HL-60 (cell line): ENCODE measurements around the gene BBS9.

Source experiments
- DNase-seq, 2 experiments: peaks; one replicate each; pipeline ENCODE4 v3.0.0-alpha.2; 2010 to 2020; ENCODE audit warnings: low read depth in 1 of 2, low spot score in 1 of 2
- H3K27ac ChIP-seq: fragments of 250-450 bp; sonication (Bioruptor Pico); replicated peaks from 2 replicates; pipeline ENCODE4 v1.5.1; 2020; ENCODE audit warnings: mild to moderate bottlenecking, moderate library complexity
- H3K27me3 ChIP-seq: fragments of 250-450 bp; sonication (Bioruptor Pico); 2 replicates; pipeline ENCODE4 v1.5.1; 2021; ENCODE audit warnings: mild to moderate bottlenecking, moderate library complexity; ENCODE audit not compliant: insufficient read depth, poor library complexity, severe bottlenecking
- H3K4me3 ChIP-seq: replicated peaks from 2 replicates; pipeline ENCODE4 v1.5.1; 2011; ENCODE audit warnings: mild to moderate bottlenecking, control low read depth, low read length; ENCODE audit not compliant: insufficient read depth
- CTCF ChIP-seq: IDR thresholded peaks from one replicate; pipeline ENCODE4 v1.5.1; 2011; ENCODE audit warnings: low read length, control low read depth, inconsistent platforms; ENCODE audit not compliant: insufficient read depth
- GABPA ChIP-seq: IDR thresholded peaks from 2 replicates; pipeline ENCODE4 v1.6.1; 2012; ENCODE audit warnings: low read depth
- POLR2AphosphoS5 ChIP-seq: IDR thresholded peaks from 2 replicates; pipeline ENCODE4 v1.6.1; 2012; ENCODE audit warnings: low read depth
- REST ChIP-seq: IDR thresholded peaks from 2 replicates; pipeline ENCODE4 v1.6.1; 2012; ENCODE audit warnings: low read depth; ENCODE audit not compliant: insufficient replicate concordance
- SPI1 ChIP-seq: IDR thresholded peaks from 2 replicates; pipeline ENCODE4 v1.6.1; 2012; ENCODE audit warnings: low read depth, mild to moderate bottlenecking, borderline replicate concordance

Gene BBS9

GRCh38 chr7:33129806-33130153 lies 416 bp downstream of the BBS9 start:
- no peaks in the 10 kb centered on the region for H3K27me3 ChIP-seq
- no peak for DNase-seq
- peak overlapping the region; percentile 85 for H3K27ac ChIP-seq
- TF ChIP-seq POLR2AphosphoS5: no peak
- no peak for TF ChIP-seq CTCF
- no peak for TF ChIP-seq REST
- TF ChIP-seq SPI1: no peak
- TF ChIP-seq GABPA: no peak
- H3K4me3 ChIP-seq: peak overlapping the region; percentile 78

- Histone ChIP-seq H3K27me3 (no peaks in the 10 kb centered on the region), H3K4me3 (peak overlapping the region; percentile 78), H3K27ac (no peak overlapping the region; the same call in 1 of the 2 replicates)
- DNase-seq: no peak
- no peak for TF ChIP-seq REST
- no peak for TF ChIP-seq POLR2AphosphoS5
- no peak for TF ChIP-seq CTCF
- no peak for TF ChIP-seq SPI1
These were observed 820 bp downstream of the BBS9 start for GRCh38 chr7:33130184-33130583.

- H3K27ac ChIP-seq: no peak overlapping the region
- H3K27me3 ChIP-seq: no peaks in the 10 kb centered on the region
- DNase-seq: no peak
- no peak for TF ChIP-seq REST
- TF ChIP-seq CTCF: no peak
- no peak overlapping the region for H3K4me3 ChIP-seq
These were observed 7.7 kb downstream of the BBS9 start for GRCh38 chr7:33137103-33137502.
